Kidney (tissue), 14 donors: ENCODE results near the gene ATXN10. TPM values are rescaled to one million over a fixed set of nuclear protein-coding genes. Genes with fewer than 3 reads are reported as not detected.

Experiments
- DNase-seq, 5 donors: peaks; one replicate each; pipeline ENCODE4 v3.0.0-alpha.2; 2013 to 2020
- FAIRE-seq: peaks from 2 replicates; lab custom pipeline; 2012; peaks lifted over from hg19 to GRCh38; lab: Jason Lieb, UNC
- H3K27ac ChIP-seq, 2 donors: one replicate each; pipeline ENCODE4 v1.7.0; 2013; ENCODE audit warnings: low read depth in 2 of 2, low read length in 2 of 2, inconsistent platforms in 1 of 2
- H3K27me3 ChIP-seq: one replicate; pipeline ENCODE4 v1.7.1; 2013; ENCODE audit warnings: low read length, inconsistent platforms; ENCODE audit not compliant: control insufficient read depth, insufficient read depth
- H3K36me3 ChIP-seq, 3 donors: one replicate each; pipeline versions ENCODE4 v1.7.0 to v1.7.1; 2013; ENCODE audit warnings: low read length in 3 of 3, control low read depth in 1 of 3, inconsistent platforms in 1 of 3; ENCODE audit not compliant: insufficient read depth in 3 of 3, control insufficient read depth in 2 of 3
- H3K4me1 ChIP-seq, 3 donors: one replicate each; pipeline versions ENCODE4 v1.7.0 to v1.7.1; 2013; ENCODE audit warnings: low read length in 3 of 3, inconsistent platforms in 1 of 3, low read depth in 1 of 3; ENCODE audit not compliant: control insufficient read depth in 2 of 3, insufficient read depth in 2 of 3
- H3K4me3 ChIP-seq, 3 donors: one replicate each; pipeline versions ENCODE4 v1.7.0 to v1.8.1; 2013; ENCODE audit warnings: low read length in 3 of 3, control low read depth in 1 of 3, inconsistent platforms in 1 of 3
- H3K9ac ChIP-seq, 3 donors: one replicate each; pipeline versions ENCODE4 v1.7.0 to v1.7.1; 2013; ENCODE audit warnings: low read length in 3 of 3, control low read depth in 1 of 3, inconsistent platforms in 1 of 3
- H3K9me3 ChIP-seq, 3 donors: one replicate each; pipeline versions ENCODE4 v1.7.0 to v1.7.1; 2013; ENCODE audit warnings: low read length in 3 of 3, control low read depth in 1 of 3, inconsistent platforms in 1 of 3; ENCODE audit not compliant: control insufficient read depth in 2 of 3, insufficient read depth in 1 of 3
- intact Hi-C: fragments of 100-400 bp; cut with DNase I; formaldehyde crosslinking; loops from one replicate; pipeline ENCODE4 v1.11.1; 2022
- polyA plus RNA-seq: library from polyadenylated mRNA; stranded (reverse); fragments of 350-450 nt; fragmentation: Illumina TruSeq; extraction: RNeasy Lipid Tissue Mini Kit (QIAGEN cat#74804); gene quantifications from one replicate; pipeline ENCODE4 v1.2.3, GENCODE V29; 2014; ENCODE audit warnings: low read depth, low replicate concordance; ENCODE audit not compliant: insufficient read depth
- total RNA-seq: library from RNA; stranded (reverse); fragmentation: NEBNext Ultra II Directional; extraction: Animal tissue kit (Norgen Biotek cat#: 25700); gene quantifications from one replicate; pipeline ENCODE4 v1.2.1, GENCODE V29; 2021
- TF ChIP-seq, protein P1 (sequence below): IDR thresholded peaks from 3 replicates; pipeline ENCODE4 v1.5.1; 2012; ENCODE audit warnings: mild to moderate bottlenecking, moderate library complexity, borderline replicate concordance; ENCODE audit not compliant: insufficient read depth; ENCODE audit errors: extremely low read depth
- donor health status: control.
- donor health status: control.
- donor health status: control.
- donor health status: control.
- donor health status: control.
- donor health status: DM: yes; HTN: yes; CAD: no.
- donor health status: Normal renal cell carcinoma (clear cell type).

ATXN10 gene
- total and polyA plus RNA-seq, 2 donors from 2014 or later: 121 to 142 TPM

DNA sequence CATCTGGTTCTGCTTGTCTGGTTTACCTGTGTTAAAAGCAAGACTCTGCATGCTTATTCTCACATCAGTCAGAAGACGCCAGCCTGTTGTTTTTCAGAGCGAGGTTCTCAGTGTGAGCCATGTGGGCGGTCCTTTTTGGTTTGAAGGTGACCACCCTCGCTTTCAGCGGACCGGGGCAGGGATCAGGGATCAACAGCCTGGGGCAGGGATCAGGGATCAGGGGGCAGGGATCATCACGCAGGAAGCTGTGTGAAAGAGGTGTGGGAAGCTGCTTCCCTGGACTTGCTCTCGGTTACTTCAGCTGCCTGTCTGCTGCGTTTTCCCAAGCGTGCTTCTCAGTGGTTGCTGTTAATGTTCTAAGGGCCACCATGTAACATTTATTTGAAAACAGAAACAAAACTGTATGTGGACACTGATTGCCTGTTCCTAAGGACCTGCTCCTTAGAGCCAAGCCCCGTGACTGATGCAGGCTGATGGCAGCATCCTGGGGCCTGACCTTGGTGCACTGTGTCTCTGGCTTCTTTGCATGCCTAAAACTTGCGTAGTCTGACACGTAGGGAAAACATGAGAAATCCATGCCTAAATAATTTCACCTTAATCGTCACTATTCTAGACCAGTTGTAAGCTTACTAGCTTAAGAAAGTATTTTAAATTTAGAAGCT lies 146.9 kb downstream of the ATXN10 start:
- H3K27ac ChIP-seq: no peak overlapping the region
- no peaks in the 10 kb centered on the region for H3K27me3 ChIP-seq
- no peaks in the 10 kb centered on the region for H3K9me3 ChIP-seq
- intact Hi-C loops: no loop called here
- FAIRE-seq: no peak
- DNase-seq: peak in 1 of 5 donors; percentile 23
- peaks cover 0 to 7% (median 4%) of the 10 kb centered on the region in 3 donors for H3K36me3 ChIP-seq
- peaks cover 0 to 9% (median 3%) of the 10 kb centered on the region in 3 donors for H3K4me1 ChIP-seq
- H3K9ac ChIP-seq: peak overlapping the region in 1 of 3 donors; percentile 15
- TF ChIP-seq, protein P1, sequence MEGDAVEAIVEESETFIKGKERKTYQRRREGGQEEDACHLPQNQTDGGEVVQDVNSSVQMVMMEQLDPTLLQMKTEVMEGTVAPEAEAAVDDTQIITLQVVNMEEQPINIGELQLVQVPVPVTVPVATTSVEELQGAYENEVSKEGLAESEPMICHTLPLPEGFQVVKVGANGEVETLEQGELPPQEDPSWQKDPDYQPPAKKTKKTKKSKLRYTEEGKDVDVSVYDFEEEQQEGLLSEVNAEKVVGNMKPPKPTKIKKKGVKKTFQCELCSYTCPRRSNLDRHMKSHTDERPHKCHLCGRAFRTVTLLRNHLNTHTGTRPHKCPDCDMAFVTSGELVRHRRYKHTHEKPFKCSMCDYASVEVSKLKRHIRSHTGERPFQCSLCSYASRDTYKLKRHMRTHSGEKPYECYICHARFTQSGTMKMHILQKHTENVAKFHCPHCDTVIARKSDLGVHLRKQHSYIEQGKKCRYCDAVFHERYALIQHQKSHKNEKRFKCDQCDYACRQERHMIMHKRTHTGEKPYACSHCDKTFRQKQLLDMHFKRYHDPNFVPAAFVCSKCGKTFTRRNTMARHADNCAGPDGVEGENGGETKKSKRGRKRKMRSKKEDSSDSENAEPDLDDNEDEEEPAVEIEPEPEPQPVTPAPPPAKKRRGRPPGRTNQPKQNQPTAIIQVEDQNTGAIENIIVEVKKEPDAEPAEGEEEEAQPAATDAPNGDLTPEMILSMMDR: no peak
- H3K4me3 ChIP-seq: no peak overlapping the region

DNA sequence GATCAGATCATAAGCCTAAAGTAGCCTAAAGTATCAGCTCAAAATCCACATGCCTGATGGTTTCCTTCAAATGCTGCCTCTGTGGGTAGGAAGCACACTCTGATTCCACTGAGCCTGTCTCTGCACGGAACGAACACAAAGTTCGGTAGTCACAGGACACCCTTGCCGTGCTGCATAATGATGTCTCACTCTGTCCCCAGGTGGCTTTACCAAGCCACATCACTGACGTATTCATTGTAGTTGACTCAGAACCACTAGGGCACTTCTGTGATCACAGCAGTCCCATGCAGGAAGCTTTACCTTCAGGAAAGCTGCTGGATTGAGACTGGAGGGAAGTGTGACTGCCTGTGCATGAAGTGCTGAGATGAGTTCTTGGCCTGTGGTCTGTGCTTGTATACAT lies 147.7 kb downstream of the ATXN10 start:
- FAIRE-seq (no peak), DNase-seq (no peak)
- no peak overlapping the region for H3K27ac ChIP-seq
- TF ChIP-seq, protein P1: no peak
- H3K9me3 ChIP-seq: no peaks in the 10 kb centered on the region
- H3K4me1 ChIP-seq: peaks cover 0 to 9% (median 3%) of the 10 kb centered on the region in 3 donors
- intact Hi-C loops: no loop called here
- no peak overlapping the region for H3K4me3 ChIP-seq
- H3K9ac ChIP-seq: no peak overlapping the region
- H3K36me3 ChIP-seq: peaks cover 0 to 6% (median 4%) of the 10 kb centered on the region in 3 donors
- no peaks in the 10 kb centered on the region for H3K27me3 ChIP-seq

DNA sequence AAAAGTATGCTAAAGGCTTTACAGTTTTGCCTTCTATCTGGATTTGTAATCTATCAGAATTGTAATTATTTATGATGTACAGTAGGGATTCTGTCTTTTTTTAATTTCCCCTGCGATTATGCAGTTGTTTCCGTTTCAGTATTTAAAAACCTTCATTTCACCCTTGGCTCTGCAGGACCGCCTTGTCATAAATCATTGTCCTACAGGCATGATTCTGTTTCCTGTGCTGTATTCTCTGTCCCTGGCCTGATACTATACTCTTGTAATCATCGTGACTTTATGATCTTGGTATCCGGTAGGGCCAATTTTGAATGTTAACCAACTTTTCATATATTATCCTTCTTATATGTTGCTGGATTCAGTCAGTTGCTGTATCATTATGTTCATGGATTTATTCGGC lies 151.7 kb downstream of the ATXN10 start:
- FAIRE-seq (no peak), DNase-seq (peak in 2 of 5 donors; percentile 40 to 41)
- Histone ChIP-seq H3K9me3 (no peaks in the 10 kb centered on the region), H3K27ac (no peak overlapping the region), H3K4me3 (no peak overlapping the region), H3K36me3 (no peaks in the 10 kb centered on the region), H3K4me1 (peaks cover 0 to 2% (median 0%) of the 10 kb centered on the region in 3 donors), H3K27me3 (no peaks in the 10 kb centered on the region), H3K9ac (no peak overlapping the region)
- TF ChIP-seq, protein P1: no peak
- intact Hi-C loops: no loop called here
